ENCODE measurements around the gene CYP24A1.

The CYP24A1 gene

DNA sequence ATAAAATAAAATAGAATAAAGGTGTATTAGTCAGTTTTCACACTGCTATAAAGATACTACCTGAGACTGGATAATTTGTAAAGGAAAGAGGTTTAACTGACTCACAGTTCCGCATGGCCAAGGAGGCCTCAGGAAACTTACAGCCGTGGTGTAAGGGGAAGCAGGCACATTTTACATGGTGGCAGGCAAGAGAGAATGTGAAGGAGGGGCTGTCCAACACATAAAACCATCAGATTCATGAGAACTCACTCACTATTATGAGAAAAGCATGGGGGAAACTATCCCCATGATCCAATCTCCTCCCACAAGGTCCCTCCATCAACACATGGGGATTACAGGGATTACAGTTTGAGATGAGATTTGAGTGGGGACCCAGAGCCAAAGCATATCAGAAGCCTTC lies 62.3 kb downstream of the CYP24A1 start:
- no peak for TF ChIP-seq CTCF (IDR thresholded peaks at IDR 0.05; ENCODE audit: borderline replicate concordance, insufficient read depth, low read depth, low read length)
- no peak overlapping the region for H3K4me3 ChIP-seq (ENCODE audit: low read depth, low read length)

DNA sequence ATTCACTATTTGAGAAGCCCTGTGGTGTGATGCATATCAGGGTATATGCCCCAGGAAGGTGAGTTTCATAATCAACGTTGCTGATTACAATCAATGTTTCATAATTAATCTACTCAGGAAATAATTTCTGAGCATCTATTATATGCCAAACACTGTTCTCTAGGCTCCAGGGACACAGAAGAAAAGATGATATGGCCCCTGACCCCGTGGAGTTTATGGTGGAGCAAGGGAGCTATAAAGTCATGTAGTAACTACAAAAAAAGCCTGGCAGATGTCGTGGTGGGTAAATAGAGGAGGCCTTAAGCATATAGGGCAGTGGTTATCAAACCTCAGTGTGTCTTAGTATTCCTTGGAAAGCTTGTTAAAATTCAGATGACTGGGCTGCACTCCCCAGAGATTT lies 63.3 kb downstream of the CYP24A1 start:
- no peak for TF ChIP-seq CTCF (IDR thresholded peaks at IDR 0.05; ENCODE audit: borderline replicate concordance, insufficient read depth, low read depth, low read length)
- no peak overlapping the region for H3K4me3 ChIP-seq (ENCODE audit: low read depth, low read length)

DNA sequence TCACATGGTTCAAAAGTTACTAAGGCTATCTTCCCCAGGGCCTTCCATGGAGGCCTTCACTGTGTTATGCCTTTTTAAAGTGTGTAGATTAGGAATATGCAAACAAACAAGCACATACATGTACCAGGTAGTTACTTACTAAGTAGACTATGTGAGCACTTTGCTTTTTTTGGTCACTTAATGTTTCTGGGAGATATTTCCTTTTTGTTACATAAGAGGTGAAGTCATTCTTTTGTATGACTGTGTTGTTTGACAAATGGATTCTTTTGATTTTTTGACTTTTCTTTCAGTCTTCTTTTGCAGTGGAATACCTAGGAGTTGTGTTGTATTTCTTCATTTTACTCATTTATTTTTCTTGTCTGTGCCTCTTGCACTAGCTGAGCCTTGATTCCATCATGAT lies 63.7 kb downstream of the CYP24A1 start:
- TF ChIP-seq CTCF (IDR thresholded peaks at IDR 0.05; ENCODE audit: borderline replicate concordance, insufficient read depth, low read depth, low read length) = no peak
- no peak overlapping the region for H3K4me3 ChIP-seq (ENCODE audit: low read depth, low read length)

DNA sequence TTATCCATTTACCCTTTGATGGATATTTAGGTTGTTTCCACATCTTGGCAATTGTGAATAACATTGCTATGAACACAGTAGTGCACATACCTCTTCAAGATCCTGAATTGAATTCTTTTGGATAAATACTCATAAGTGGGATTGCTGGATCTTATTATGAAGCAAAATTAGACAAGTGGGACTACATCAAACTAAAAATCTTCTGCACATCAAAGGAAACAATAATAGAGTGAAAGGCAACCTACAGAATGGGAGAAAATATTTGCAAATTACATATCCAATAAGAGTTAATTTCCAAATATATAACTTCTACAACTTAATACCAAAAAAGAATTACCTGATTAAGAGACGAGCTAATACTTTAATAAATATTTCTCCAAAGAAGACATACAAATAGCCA lies 65.0 kb downstream of the CYP24A1 start:
- no peak for TF ChIP-seq CTCF (IDR thresholded peaks at IDR 0.05; ENCODE audit: borderline replicate concordance, insufficient read depth, low read depth, low read length)
- H3K4me3 ChIP-seq (ENCODE audit: low read depth, low read length) = no peak overlapping the region

GRCh38 chr20:54108326-54108642 lies 65.5 kb downstream of the CYP24A1 start:
- H3K4me3 ChIP-seq (ENCODE audit: low read depth, low read length) = no peak overlapping the region
- no peak for TF ChIP-seq CTCF (IDR thresholded peaks at IDR 0.05; ENCODE audit: borderline replicate concordance, insufficient read depth, low read depth, low read length)

DNA sequence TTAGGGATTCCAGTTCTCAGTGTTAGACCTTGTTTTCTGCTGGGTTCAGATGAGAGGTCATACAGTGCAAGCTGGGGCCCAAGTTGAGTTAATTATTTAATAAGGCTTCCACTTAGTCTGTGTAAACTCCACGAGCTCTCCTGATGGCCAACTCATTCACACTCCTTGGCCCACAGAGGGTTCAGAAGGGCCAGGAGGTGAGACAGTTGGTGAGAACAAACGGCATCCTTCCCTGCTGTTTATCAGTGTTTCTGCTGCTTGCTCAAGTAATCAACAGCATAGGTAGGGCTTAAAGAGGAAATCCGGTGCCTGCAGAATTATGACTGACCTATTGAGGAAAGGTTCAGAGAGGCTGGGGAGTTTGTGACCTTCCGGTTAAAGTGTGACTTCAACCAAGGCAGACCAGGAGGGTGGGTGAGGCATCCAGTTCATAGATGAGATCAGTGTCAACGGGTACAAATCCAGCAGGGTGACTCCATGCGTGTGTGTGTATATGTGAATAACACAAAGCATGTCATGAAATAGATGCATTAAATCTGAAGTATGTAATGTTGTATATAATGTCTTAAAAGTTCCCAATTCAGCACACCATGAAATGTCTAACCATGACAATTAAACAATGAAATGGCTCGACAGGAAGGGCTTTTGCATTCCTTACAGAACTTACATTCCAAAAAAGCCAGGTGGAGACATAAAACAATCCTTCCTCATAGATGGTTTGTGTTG lies 66.0 kb downstream of the CYP24A1 start:
- H3K4me3 ChIP-seq (ENCODE audit: low read depth, low read length) = no peak overlapping the region
- no peak for TF ChIP-seq CTCF (IDR thresholded peaks at IDR 0.05; ENCODE audit: borderline replicate concordance, insufficient read depth, low read depth, low read length)

- TF ChIP-seq CTCF (IDR thresholded peaks at IDR 0.05; ENCODE audit: borderline replicate concordance, insufficient read depth, low read depth, low read length) = no peak
- H3K4me3 ChIP-seq (ENCODE audit: low read depth, low read length) = no peak overlapping the region
These were observed 66.6 kb downstream of the CYP24A1 start for GRCh38 chr20:54107181-54107580.
